B cell (primary cell): ENCODE data around the gene ATAD2B. TPM values are rescaled to one million over a fixed set of nuclear protein-coding genes. Genes with fewer than 3 reads are reported as not detected.

ENCODE experiments used
- ATAC-seq: fragments of 200-7000 bp; cut with Tn5 transposase; one replicate; pipeline ENCODE4 v1.10.0; 2021; ENCODE audit warnings: low read depth, mild to moderate bottlenecking, moderate number of reproducible peaks, moderate library complexity
- CTCF ChIA-PET: fragments of 350-600 bp; sonication (Branson Sonifier 250); formaldehyde crosslinking; loops from one replicate; lab custom pipeline; 2021; ENCODE audit warnings: antibody characterized with exemption, inconsistent platforms; lab: Charles Lee
- POLR2A ChIA-PET: fragments of 350-600 bp; sonication (Branson Sonifier 250); formaldehyde crosslinking; loops from one replicate; lab custom pipeline; 2021; ENCODE audit warnings: antibody characterized with exemption; lab: Charles Lee
- DNase-seq: peaks from one replicate; pipeline ENCODE4 v3.0.0; 2013
- H2AFZ ChIP-seq: 2 replicates; pipeline ENCODE4 v1.6.1; 2012; ENCODE audit warnings: mild to moderate bottlenecking, low read depth, low read length; ENCODE audit not compliant: insufficient read depth, poor library complexity, severe bottlenecking
- H3K27ac ChIP-seq, 2 donors: 1 replicate in 1 of 2; 2 replicates in 1 of 2; pipeline ENCODE4 v1.5.1; 2012 to 2013; ENCODE audit warnings: low read length in 2 of 2, mild to moderate bottlenecking in 2 of 2, moderate library complexity in 1 of 2
- H3K27me3 ChIP-seq, 4 experiments: fragments of 200-600 bp in 1 of 4; sonication (generic) in 1 of 4; replicated peaks in 1 of 4; 1 replicate in 2 of 4; 2 replicates in 2 of 4; pipeline versions ENCODE4 v1.6.1 to v1.7.0; 2013 to 2016; ENCODE audit warnings: low read length in 3 of 4, mild to moderate bottlenecking in 2 of 4, mixed read lengths in 1 of 4, moderate library complexity in 1 of 4; ENCODE audit not compliant: insufficient read depth in 4 of 4, control insufficient read depth in 3 of 4; ENCODE audit errors: control extremely low read depth in 1 of 4
- H3K36me3 ChIP-seq, 2 experiments: replicated peaks in 1 of 2; 1 replicate in 1 of 2; 2 replicates in 1 of 2; pipeline versions ENCODE4 v1.6.1 to v1.7.1; 2013; ENCODE audit warnings: low read length in 1 of 2; ENCODE audit not compliant: insufficient read depth in 2 of 2, control insufficient read depth in 1 of 2; ENCODE audit errors: control extremely low read depth in 1 of 2, extremely low read depth in 1 of 2
- H3K4me1 ChIP-seq, 2 donors: fragments of 200-600 bp in 1 of 2; sonication (generic) in 1 of 2; 1 replicate in 1 of 2; 2 replicates in 1 of 2; pipeline versions ENCODE4 v1.5.1 to v1.6.1; 2013 to 2017; ENCODE audit warnings: low read length in 2 of 2; ENCODE audit not compliant: control insufficient read depth in 2 of 2, insufficient read depth in 2 of 2
- H3K4me2 ChIP-seq: replicated peaks from 2 replicates; pipeline ENCODE3; 2012; ENCODE audit warnings: mild to moderate bottlenecking, low read depth, low read length; ENCODE audit not compliant: poor library complexity, severe bottlenecking
- H3K4me3 ChIP-seq, 5 experiments: fragments of 200-600 bp in 1 of 5; sonication (generic) in 1 of 5; 1 replicate in 3 of 5; 2 replicates in 2 of 5; pipeline versions ENCODE4 v1.5.1 to v1.7.0; 2011 to 2016; ENCODE audit warnings: low read length in 4 of 5, mild to moderate bottlenecking in 4 of 5, low read depth in 2 of 5, control low read depth in 1 of 5, moderate library complexity in 1 of 5; ENCODE audit not compliant: insufficient read depth in 1 of 5; ENCODE audit errors: control extremely low read depth in 1 of 5, extremely low read depth in 1 of 5
- H3K79me2 ChIP-seq: fragments of 200-600 bp; sonication (generic); one replicate; pipeline ENCODE4 v1.6.0; 2016; ENCODE audit warnings: low read length; ENCODE audit not compliant: control insufficient read depth, insufficient read depth
- H3K9ac ChIP-seq: fragments of 200-600 bp; sonication (generic); 2 replicates; pipeline ENCODE4 v1.6.1; 2017; ENCODE audit warnings: mild to moderate bottlenecking, low read length, moderate library complexity
- H3K9me3 ChIP-seq, 3 donors: one replicate each; pipeline versions ENCODE4 v1.6.1 to v1.7.1; 2013; ENCODE audit warnings: low read length in 2 of 3; ENCODE audit not compliant: control insufficient read depth in 2 of 3, insufficient read depth in 1 of 3; ENCODE audit errors: control extremely low read depth in 1 of 3
- H4K20me1 ChIP-seq: 2 replicates; pipeline ENCODE4 v1.6.0; 2012; ENCODE audit warnings: mild to moderate bottlenecking, low read length; ENCODE audit not compliant: insufficient read depth, control insufficient read depth, poor library complexity, severe bottlenecking
- H3K27ac Mint-ChIP-seq: one replicate; pipeline ENCODE4 v1.8.0; 2021; ENCODE audit warnings: mixed read lengths
- H3K27me3 Mint-ChIP-seq: one replicate; pipeline ENCODE4 v1.8.0; 2021; ENCODE audit warnings: mixed read lengths
- H3K4me1 Mint-ChIP-seq: one replicate; pipeline ENCODE4 v1.8.0; 2021; ENCODE audit warnings: mixed read lengths
- H3K4me3 Mint-ChIP-seq: one replicate; pipeline ENCODE4 v1.8.0; 2021; ENCODE audit warnings: mixed read lengths
- H3K9me3 Mint-ChIP-seq: one replicate; pipeline ENCODE4 v1.8.0; 2022; ENCODE audit warnings: mixed read lengths; ENCODE audit not compliant: insufficient read depth
- EZH2 ChIP-seq: IDR thresholded peaks from 2 replicates; pipeline ENCODE4 v1.6.1; 2012; ENCODE audit warnings: borderline replicate concordance, low read depth, mild to moderate bottlenecking, moderate library complexity, low read length; ENCODE audit not compliant: insufficient read depth, poor library complexity, severe bottlenecking
- WGBS: methylation state at CpG from one replicate; pipeline ENCODE4 v1.1.5; 2013; ENCODE audit warnings: missing lambda C conversion rate; ENCODE audit not compliant: insufficient coverage; 5-methylcytosine and 5-hydroxymethylcytosine counted together
- intact Hi-C: fragments of 100-400 bp; cut with micrococcal nuclease; formaldehyde crosslinking; loops from one replicate; pipeline ENCODE4 v1.10.0; 2022
- polyA plus RNA-seq: library from polyadenylated mRNA; depleted of rRNA; stranded (reverse); fragments of >200 nt; gene quantifications from 2 replicates; pipeline ENCODE4 v1.2.3, GENCODE V29; 2012
- total RNA-seq, 2 donors: library from RNA; stranded (reverse); fragments of 120-200 nt in 1 of 2; gene quantifications; 1 replicate in 1 of 2; 2 replicates in 1 of 2; pipeline versions ENCODE4 v1.2.3 to v1.2.4, GENCODE V29; 2013 to 2022
- TF ChIP-seq, protein P1 (sequence below): fragments of 200-600 bp; IDR thresholded peaks from one replicate; pipeline ENCODE4 v1.8.0; 2022; ENCODE audit warnings: antibody characterized with exemption, mild to moderate bottlenecking

Gene ATAD2B
- total and polyA plus RNA-seq, 2 donors (not counting 1 experiment from before 2014, with no cell fraction given), result 5.1 to 90.8 TPM

DNA sequence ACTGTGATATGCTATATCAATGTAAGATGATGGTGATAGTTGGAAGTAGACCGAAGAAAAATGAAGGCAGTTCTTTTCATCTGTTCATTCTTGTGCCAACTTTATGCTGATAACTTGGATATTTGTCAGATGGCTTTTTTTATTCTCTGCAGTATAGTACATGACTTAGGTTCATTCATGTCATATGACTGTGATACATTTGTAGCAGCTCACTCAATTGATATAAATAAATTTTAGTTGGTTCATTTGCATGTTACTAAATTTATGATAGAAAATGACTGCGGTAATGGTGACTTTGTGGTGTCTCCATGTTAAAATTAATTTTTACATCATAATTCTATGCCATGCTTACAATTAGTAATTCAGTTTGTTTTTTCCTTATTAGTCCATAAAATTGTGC is 20.4 kb upstream of the ATAD2B start:
- no peaks in the 10 kb centered on the region for H3K9me3 Mint-ChIP-seq
- ATAC-seq, result no peak
- intact Hi-C loops, result no loop called here

GRCh38 chr2:23944976-23945375 is 18.1 kb upstream of the ATAD2B start:
- Histone ChIP-seq H3K36me3 (peaks cover 0 to 3% of the 10 kb centered on the region in 2 experiments), H3K79me2 (peaks cover 68% of the 10 kb centered on the region), H2AFZ (no peak overlapping the region), H3K9ac (no peak overlapping the region), H3K4me1 (peaks cover 6 to 9% of the 10 kb centered on the region in 2 donors), H3K4me3 (no peak overlapping the region), H3K4me2 (no peak overlapping the region), H3K9me3 (no peaks in the 10 kb centered on the region), H3K27ac (no peak overlapping the region), H4K20me1 (no peaks in the 10 kb centered on the region), H3K27me3 (no peaks in the 10 kb centered on the region)
- H3K4me3 Mint-ChIP-seq, result no peak overlapping the region
- H3K9me3 Mint-ChIP-seq, result no peaks in the 10 kb centered on the region
- H3K27me3 Mint-ChIP-seq, result no peaks in the 10 kb centered on the region
- ATAC-seq (no peak), DNase-seq (no peak)
- TF ChIP-seq EZH2, result no peak
- TF ChIP-seq, protein P1, sequence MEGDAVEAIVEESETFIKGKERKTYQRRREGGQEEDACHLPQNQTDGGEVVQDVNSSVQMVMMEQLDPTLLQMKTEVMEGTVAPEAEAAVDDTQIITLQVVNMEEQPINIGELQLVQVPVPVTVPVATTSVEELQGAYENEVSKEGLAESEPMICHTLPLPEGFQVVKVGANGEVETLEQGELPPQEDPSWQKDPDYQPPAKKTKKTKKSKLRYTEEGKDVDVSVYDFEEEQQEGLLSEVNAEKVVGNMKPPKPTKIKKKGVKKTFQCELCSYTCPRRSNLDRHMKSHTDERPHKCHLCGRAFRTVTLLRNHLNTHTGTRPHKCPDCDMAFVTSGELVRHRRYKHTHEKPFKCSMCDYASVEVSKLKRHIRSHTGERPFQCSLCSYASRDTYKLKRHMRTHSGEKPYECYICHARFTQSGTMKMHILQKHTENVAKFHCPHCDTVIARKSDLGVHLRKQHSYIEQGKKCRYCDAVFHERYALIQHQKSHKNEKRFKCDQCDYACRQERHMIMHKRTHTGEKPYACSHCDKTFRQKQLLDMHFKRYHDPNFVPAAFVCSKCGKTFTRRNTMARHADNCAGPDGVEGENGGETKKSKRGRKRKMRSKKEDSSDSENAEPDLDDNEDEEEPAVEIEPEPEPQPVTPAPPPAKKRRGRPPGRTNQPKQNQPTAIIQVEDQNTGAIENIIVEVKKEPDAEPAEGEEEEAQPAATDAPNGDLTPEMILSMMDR, result no peak
- H3K27ac Mint-ChIP-seq, result no peak overlapping the region
- CTCF ChIA-PET, result interaction anchor here (1.4 to 2.3 kb wide), 3 partner anchors 18 to 139 kb away, joined by 3 to 8 read pairs (median 6); partner anchors contain the start of genes ATAD2B and TP53I3
- intact Hi-C loops, result loop anchor here (5.0 kb wide), 1 partner anchor 53 kb away; no protein-coding TSS in a partner anchor
- POLR2A ChIA-PET, result no interaction called here
- peaks cover 18% of the 10 kb centered on the region for H3K4me1 Mint-ChIP-seq

More for the DNA sequence above, 20.4 kb upstream of the ATAD2B start:
- no peak overlapping the region for H3K4me3 ChIP-seq
- Mint-ChIP-seq H3K4me3 (no peak overlapping the region), H3K4me1 (peaks cover 9% of the 10 kb centered on the region), H3K27me3 (no peaks in the 10 kb centered on the region), H3K27ac (no peak overlapping the region)
- TF ChIP-seq EZH2, result no peak
- TF ChIP-seq, protein P1, result no peak
- H3K36me3 ChIP-seq, result peaks cover 0 to 3% of the 10 kb centered on the region in 2 experiments
- CTCF ChIA-PET, result no interaction called here
- no peak for DNase-seq
- H3K27me3 ChIP-seq, result no peaks in the 10 kb centered on the region
- H3K9me3 ChIP-seq, result no peaks in the 10 kb centered on the region
- POLR2A ChIA-PET, result no interaction called here
- H3K4me2 ChIP-seq, result no peak overlapping the region
- no peak overlapping the region for H2AFZ ChIP-seq
- no peak overlapping the region for H3K27ac ChIP-seq
- no peak overlapping the region for H3K9ac ChIP-seq
- H4K20me1 ChIP-seq, result no peaks in the 10 kb centered on the region
- H3K79me2 ChIP-seq, result peaks cover 52% of the 10 kb centered on the region
- H3K4me1 ChIP-seq, result no peaks in the 10 kb centered on the region
- 100% methylated on average over 1 of the region's 2 CpGs for WGBS
